Psoas muscle (tissue), 8 donors: ENCODE measurements around the gene TAC3. TPM values are rescaled to one million over a fixed set of nuclear protein-coding genes. Genes with fewer than 3 reads are reported as not detected.

Experiments
- ATAC-seq, 4 donors: fragments of 200-7000 bp; cut with Tn5 transposase; one replicate each; pipeline ENCODE4 v1.9.1; 2020; ENCODE audit warnings: moderate library complexity in 3 of 4, mild to moderate bottlenecking in 2 of 4
- DNase-seq, 2 donors: peaks; one replicate each; pipeline ENCODE4 v3.0.0-alpha.2; 2020
- H3K27ac ChIP-seq: fragments of 200-600 bp; one replicate; pipeline ENCODE4 v1.8.0; 2022
- H3K27me3 ChIP-seq, 3 donors: fragments of 200-600 bp in 1 of 3; one replicate each; pipeline versions ENCODE4 v1.6.1 to v1.8.0; 2013 to 2022; ENCODE audit warnings: low read length in 2 of 3, mild to moderate bottlenecking in 2 of 3, moderate library complexity in 1 of 3; ENCODE audit not compliant: insufficient read depth in 3 of 3
- H3K36me3 ChIP-seq, 2 donors: fragments of 200-600 bp in 1 of 2; one replicate each; pipeline versions ENCODE4 v1.6.1 to v1.8.0; 2013 to 2022; ENCODE audit warnings: low read depth in 1 of 2, mild to moderate bottlenecking in 1 of 2, moderate library complexity in 1 of 2; ENCODE audit not compliant: insufficient read depth in 1 of 2
- H3K4me1 ChIP-seq: fragments of 200-600 bp; one replicate; pipeline ENCODE4 v1.8.0; 2022
- H3K4me3 ChIP-seq: fragments of 200-600 bp; one replicate; pipeline ENCODE4 v1.8.0; 2022; ENCODE audit warnings: mild to moderate bottlenecking
- H3K9me3 ChIP-seq: fragments of 200-600 bp; one replicate; pipeline ENCODE4 v1.8.0; 2022
- WGBS, 3 donors: extraction: QIAGEN DNeasy Blood & Tissue Kit; methylation state at CpG; one replicate each; pipeline versions ENCODE4 v1.1.6 to v1.1.7; 2013; 5-methylcytosine and 5-hydroxymethylcytosine counted together
- intact Hi-C, 2 donors: fragments of 100-400 bp; cut with DNase I; formaldehyde crosslinking; loops; one replicate each; pipeline versions ENCODE4 v1.11.0 to v1.14.2; 2022
- polyA plus RNA-seq, 3 donors: library from polyadenylated mRNA; stranded (reverse); fragments of 200-250 nt; gene quantifications; one replicate each; pipeline ENCODE4 v1.2.3, GENCODE V29; 2013
- total RNA-seq, 4 donors: library from RNA; stranded (reverse); fragmentation: NEBNext Ultra II Directional in 2 of 4; extraction: Animal tissue kit (Norgen Biotek cat#: 25700) in 2 of 4; gene quantifications; one replicate each; pipeline versions ENCODE4 v1.2.1 to v1.2.4, GENCODE V29; 2021 to 2023
- TF ChIP-seq, protein P1 (sequence below): fragments of 200-600 bp; IDR thresholded peaks from one replicate; pipeline ENCODE4 v1.8.0; 2022; ENCODE audit warnings: antibody characterized with exemption
- donor health status: healthy with polysubstance abuse.
- donor health status: DM: no; HTN: no; CAD: no; lungs with moderate emphysema.
- donor health status: Bipolar disorder and iron deficiency.
- donor health status: healthy.
- donor health status: DM: yes; HTN: yes; CAD: no.
- donor health status: DM: no; HTN: no; CAD: no.
- donor health status: DM: no; HTN: no; CAD: no.
- donor health status: DM: yes; HTN: yes; CAD: no.

Gene TAC3
- total and polyA plus RNA-seq, 7 donors: 0.09 TPM; not detected in 6

DNA sequence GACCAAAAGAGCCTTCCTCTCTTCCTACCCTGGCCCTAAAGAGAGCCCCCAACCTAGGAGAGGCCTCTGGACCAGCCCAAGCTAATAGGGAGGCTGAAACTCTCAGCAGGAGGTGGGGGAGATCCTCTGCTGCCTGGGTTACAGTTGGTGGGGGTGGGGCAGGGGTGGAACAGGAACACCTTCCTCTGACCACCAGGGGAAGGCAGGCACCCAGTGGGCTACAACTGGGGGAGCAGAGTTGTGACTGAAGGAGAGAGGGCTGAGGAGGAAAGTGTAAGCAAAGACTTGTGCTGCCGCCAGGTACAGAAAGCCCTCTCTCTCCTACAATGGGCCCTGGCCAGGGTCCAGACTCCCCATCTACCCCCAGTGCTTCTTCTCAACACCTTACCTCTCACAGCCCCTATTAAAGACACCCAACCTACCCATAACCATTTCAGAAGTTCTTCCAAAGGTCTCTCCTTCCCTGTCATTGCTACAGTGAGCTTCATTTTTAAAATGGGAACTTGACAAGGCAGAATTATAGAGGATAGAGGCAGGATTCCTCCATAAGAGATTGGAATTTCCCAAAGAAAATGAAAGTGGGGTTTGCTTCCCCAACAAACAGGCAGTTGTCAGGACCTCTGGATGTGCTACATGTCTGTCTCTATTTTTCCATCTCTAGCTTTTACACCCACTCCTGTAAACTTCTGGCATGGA is 32.2 kb upstream of the TAC3 start:
- 91 to 100% (median 92%) methylated on average over 1 of the region's 1 CpG for WGBS, 3 donors
- ATAC-seq (no peak), DNase-seq (no peak)
- no peaks in the 10 kb centered on the region for H3K9me3 ChIP-seq
- TF ChIP-seq, protein P1, sequence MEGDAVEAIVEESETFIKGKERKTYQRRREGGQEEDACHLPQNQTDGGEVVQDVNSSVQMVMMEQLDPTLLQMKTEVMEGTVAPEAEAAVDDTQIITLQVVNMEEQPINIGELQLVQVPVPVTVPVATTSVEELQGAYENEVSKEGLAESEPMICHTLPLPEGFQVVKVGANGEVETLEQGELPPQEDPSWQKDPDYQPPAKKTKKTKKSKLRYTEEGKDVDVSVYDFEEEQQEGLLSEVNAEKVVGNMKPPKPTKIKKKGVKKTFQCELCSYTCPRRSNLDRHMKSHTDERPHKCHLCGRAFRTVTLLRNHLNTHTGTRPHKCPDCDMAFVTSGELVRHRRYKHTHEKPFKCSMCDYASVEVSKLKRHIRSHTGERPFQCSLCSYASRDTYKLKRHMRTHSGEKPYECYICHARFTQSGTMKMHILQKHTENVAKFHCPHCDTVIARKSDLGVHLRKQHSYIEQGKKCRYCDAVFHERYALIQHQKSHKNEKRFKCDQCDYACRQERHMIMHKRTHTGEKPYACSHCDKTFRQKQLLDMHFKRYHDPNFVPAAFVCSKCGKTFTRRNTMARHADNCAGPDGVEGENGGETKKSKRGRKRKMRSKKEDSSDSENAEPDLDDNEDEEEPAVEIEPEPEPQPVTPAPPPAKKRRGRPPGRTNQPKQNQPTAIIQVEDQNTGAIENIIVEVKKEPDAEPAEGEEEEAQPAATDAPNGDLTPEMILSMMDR: no peak
- H3K4me3 ChIP-seq: no peak overlapping the region
- no peaks in the 10 kb centered on the region for H3K4me1 ChIP-seq
- no peaks in the 10 kb centered on the region for H3K36me3 ChIP-seq
- H3K27me3 ChIP-seq: no peaks in the 10 kb centered on the region
- intact Hi-C loops: no loop called here
- no peak overlapping the region for H3K27ac ChIP-seq

DNA sequence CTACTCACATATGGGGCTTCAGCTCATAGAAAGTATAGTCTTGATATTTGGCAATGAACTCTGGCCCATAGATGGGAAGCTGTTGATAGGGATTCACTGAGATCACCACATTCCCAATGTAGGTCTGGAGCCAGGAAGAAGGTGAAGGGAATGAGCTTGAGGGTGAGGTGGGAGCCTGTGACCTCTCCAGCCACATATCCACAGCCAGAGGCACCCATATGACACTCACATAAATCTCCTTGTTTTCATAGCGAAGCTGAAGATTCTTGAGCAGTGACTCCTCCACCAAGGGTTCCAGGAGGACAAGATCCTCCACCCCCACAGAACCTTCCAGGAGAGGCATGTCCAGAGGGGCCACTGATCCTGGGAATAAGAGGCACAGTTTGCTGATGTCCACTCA is 31.7 kb upstream of the TAC3 start:
- DNase-seq (no peak), ATAC-seq (no peak)
- no peaks in the 10 kb centered on the region for H3K27me3 ChIP-seq
- no peak overlapping the region for H3K27ac ChIP-seq
- no peaks in the 10 kb centered on the region for H3K36me3 ChIP-seq
- no peak overlapping the region for H3K4me3 ChIP-seq
- intact Hi-C loops: no loop called here
- WGBS, 3 donors: 73 to 94% (median 89%) methylated on average over 1 of the region's 1 CpG
- TF ChIP-seq, protein P1: no peak
- no peaks in the 10 kb centered on the region for H3K4me1 ChIP-seq
- H3K9me3 ChIP-seq: no peaks in the 10 kb centered on the region

DNA sequence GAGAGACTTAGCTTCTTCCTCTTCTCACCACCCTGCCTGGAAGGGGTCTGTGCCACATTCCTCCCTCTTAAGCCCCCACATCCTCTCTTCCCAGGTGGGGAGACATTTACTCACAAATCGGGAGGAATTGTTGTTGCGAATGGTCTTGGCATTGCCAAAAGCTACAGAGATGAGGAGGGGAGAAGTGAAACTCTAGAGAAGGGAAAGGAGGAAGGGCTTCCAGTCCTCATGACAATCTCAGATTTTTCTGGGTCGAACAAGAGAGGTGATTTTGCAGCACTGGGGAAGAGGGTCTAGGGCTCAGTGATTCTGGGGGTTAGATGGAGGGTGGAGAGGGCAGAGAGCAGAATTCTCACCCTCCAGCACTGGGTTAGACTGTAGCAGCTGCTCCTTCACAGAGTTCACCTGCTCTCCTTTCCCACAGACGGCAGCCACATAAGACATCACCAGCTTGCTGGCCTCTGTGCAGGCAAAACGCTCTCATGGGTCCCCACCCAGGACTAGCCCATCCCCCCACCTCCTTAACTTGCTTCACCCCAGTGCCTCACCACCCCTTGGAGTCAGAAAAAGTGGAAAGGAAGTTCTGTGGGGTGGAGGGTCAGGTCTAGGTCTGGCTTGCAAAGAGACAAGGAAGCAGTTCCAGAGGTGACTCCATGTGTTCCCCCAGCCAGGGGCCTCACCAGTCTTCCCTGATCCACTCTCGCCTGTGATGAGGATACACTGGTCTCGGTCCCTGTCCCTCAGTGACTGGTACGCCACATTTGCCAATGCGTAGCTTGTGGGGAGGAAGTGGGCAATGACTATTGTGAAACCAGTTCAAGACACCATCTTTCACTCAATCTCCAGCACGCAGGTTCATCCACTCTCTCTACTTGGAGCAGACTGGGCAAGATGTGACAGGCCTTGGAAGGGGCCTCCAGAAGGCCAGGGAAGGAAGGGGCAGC is 30.9 kb upstream of the TAC3 start:
- DNase-seq (no peak), ATAC-seq (no peak)
- intact Hi-C loops: no loop called here
- H3K36me3 ChIP-seq: no peaks in the 10 kb centered on the region
- H3K27me3 ChIP-seq: no peaks in the 10 kb centered on the region
- H3K4me3 ChIP-seq: no peak overlapping the region
- no peak overlapping the region for H3K27ac ChIP-seq
- 56 to 68% (median 61%) methylated on average over 10 of the region's 10 CpGs for WGBS, 3 donors
- no peaks in the 10 kb centered on the region for H3K4me1 ChIP-seq
- TF ChIP-seq, protein P1: no peak
- no peaks in the 10 kb centered on the region for H3K9me3 ChIP-seq

DNA sequence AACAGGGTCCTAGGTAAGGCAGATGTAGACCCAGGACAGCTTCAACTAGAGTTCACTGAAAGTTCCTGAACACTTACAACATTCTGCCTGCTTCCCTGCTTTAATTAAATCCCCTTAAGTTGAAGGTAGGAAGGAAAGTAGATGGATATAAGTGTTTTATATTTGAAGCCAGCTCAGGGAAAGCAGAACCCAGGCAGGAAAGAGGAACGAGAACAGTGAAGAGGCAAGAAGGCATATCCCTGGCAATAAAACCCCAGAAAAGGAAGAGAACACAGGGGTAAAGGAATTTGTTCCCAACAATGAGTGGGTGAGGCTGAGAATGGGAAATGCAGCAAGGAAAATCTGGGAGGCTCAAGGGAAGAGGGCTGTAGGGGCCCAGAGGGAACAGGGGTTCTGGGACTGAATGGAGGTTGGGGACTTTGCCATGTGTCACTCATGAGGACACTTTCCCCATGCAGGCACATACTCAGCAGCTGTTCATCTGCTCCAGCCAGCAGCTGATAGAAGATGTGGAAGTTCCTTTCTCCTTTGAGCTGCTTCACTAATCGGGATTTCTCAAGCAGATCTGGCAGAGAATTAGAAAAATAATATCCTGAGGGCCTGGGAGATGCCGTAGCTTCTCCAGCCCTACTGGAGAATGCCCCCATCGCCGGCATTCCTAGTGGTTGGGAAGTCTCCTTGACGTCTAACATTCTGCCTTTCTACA is 29.9 kb upstream of the TAC3 start:
- intact Hi-C loops: no loop called here
- H3K4me3 ChIP-seq: no peak overlapping the region
- DNase-seq (no peak), ATAC-seq (no peak)
- no peaks in the 10 kb centered on the region for H3K36me3 ChIP-seq
- H3K27me3 ChIP-seq: no peaks in the 10 kb centered on the region
- WGBS, 3 donors: 17 to 30% (median 24%) methylated on average over 6 of the region's 6 CpGs
- H3K4me1 ChIP-seq: no peaks in the 10 kb centered on the region
- no peak overlapping the region for H3K27ac ChIP-seq
- no peaks in the 10 kb centered on the region for H3K9me3 ChIP-seq
- TF ChIP-seq, protein P1: no peak
